ENCODE measurements around the gene STEAP1B.
"Not testable (repeated sequence)": the region's sequence is repeated elsewhere in the genome, so short reads cannot be mapped to it uniquely, and the experiment has no call there.

The STEAP1B gene

GRCh38 chr7:22441157-22441556, 58.8 kb downstream of the STEAP1B start:
- no peaks in the 10 kb centered on the region for H3K9me3 Mint-ChIP-seq

GRCh38 chr7:22438994-22439393, 61.0 kb downstream of the STEAP1B start:
- no peaks in the 10 kb centered on the region for H3K4me1 Mint-ChIP-seq (ENCODE audit: low read depth)
- no peak overlapping the region for H3K27ac Mint-ChIP-seq
- intact Hi-C loops (cut with micrococcal nuclease): no loop called here

More at GRCh38 chr7:22441157-22441556, 58.8 kb downstream of the STEAP1B start:
- no peaks in the 10 kb centered on the region for H3K36me3 Mint-ChIP-seq (ENCODE audit: low read depth)
- H3K27me3 Mint-ChIP-seq: peaks cover 13% of the 10 kb centered on the region
- intact Hi-C loops (cut with micrococcal nuclease): no loop called here
- H3K4me1 Mint-ChIP-seq (ENCODE audit: low read depth): peaks cover 13% of the 10 kb centered on the region
- H3K4me3 Mint-ChIP-seq: no peak overlapping the region
- H3K27ac Mint-ChIP-seq: no peak overlapping the region

GRCh38 chr7:22436552-22436951, 63.4 kb downstream of the STEAP1B start:
- intact Hi-C loops (cut with micrococcal nuclease); H3K4me3 Mint-ChIP-seq; H3K27ac Mint-ChIP-seq; H3K36me3 Mint-ChIP-seq (ENCODE audit: low read depth); H3K27me3 Mint-ChIP-seq; H3K9me3 Mint-ChIP-seq; H3K4me1 Mint-ChIP-seq (ENCODE audit: low read depth): not testable (repeated sequence)

More at GRCh38 chr7:22438994-22439393, 61.0 kb downstream of the STEAP1B start:
- peaks cover 2% of the 10 kb centered on the region for H3K27me3 Mint-ChIP-seq
- no peaks in the 10 kb centered on the region for H3K36me3 Mint-ChIP-seq (ENCODE audit: low read depth)
- H3K4me3 Mint-ChIP-seq: no peak overlapping the region
- H3K9me3 Mint-ChIP-seq: no peaks in the 10 kb centered on the region

- Mint-ChIP-seq H3K4me3 (no peak overlapping the region), H3K36me3 (ENCODE audit: low read depth) (no peaks in the 10 kb centered on the region), H3K27ac (no peak overlapping the region), H3K9me3 (no peaks in the 10 kb centered on the region), H3K27me3 (no peaks in the 10 kb centered on the region), H3K4me1 (ENCODE audit: low read depth) (no peaks in the 10 kb centered on the region)
- intact Hi-C loops (cut with micrococcal nuclease): no loop called here
These were observed 64.3 kb downstream of the STEAP1B start for GRCh38 chr7:22435720-22436119.

- no peak overlapping the region for H3K4me3 Mint-ChIP-seq
- intact Hi-C loops (cut with micrococcal nuclease): no loop called here
- no peaks in the 10 kb centered on the region for H3K27me3 Mint-ChIP-seq
- no peaks in the 10 kb centered on the region for H3K36me3 Mint-ChIP-seq (ENCODE audit: low read depth)
- H3K9me3 Mint-ChIP-seq: no peaks in the 10 kb centered on the region
- no peak overlapping the region for H3K27ac Mint-ChIP-seq
- H3K4me1 Mint-ChIP-seq (ENCODE audit: low read depth): no peaks in the 10 kb centered on the region
These were observed 64.9 kb downstream of the STEAP1B start for GRCh38 chr7:22435105-22435504.

GRCh38 chr7:22433710-22434460, 66.1 kb downstream of the STEAP1B start:
- intact Hi-C loops (cut with micrococcal nuclease): no loop called here
- no peaks in the 10 kb centered on the region for H3K36me3 Mint-ChIP-seq (ENCODE audit: low read depth)
- no peaks in the 10 kb centered on the region for H3K4me1 Mint-ChIP-seq (ENCODE audit: low read depth)
- no peaks in the 10 kb centered on the region for H3K9me3 Mint-ChIP-seq
- H3K27me3 Mint-ChIP-seq: no peaks in the 10 kb centered on the region
- no peak overlapping the region for H3K27ac Mint-ChIP-seq
- no peak overlapping the region for H3K4me3 Mint-ChIP-seq

- intact Hi-C loops (cut with micrococcal nuclease); H3K27ac Mint-ChIP-seq; H3K4me1 Mint-ChIP-seq (ENCODE audit: low read depth); H3K27me3 Mint-ChIP-seq; H3K4me3 Mint-ChIP-seq; H3K9me3 Mint-ChIP-seq; H3K36me3 Mint-ChIP-seq (ENCODE audit: low read depth): not testable (repeated sequence)
These were observed 66.8 kb downstream of the STEAP1B start for GRCh38 chr7:22433165-22433700.

GRCh38 chr7:22432203-22432718, 67.7 kb downstream of the STEAP1B start:
- Mint-ChIP-seq H3K36me3 (ENCODE audit: low read depth) (no peaks in the 10 kb centered on the region), H3K4me1 (ENCODE audit: low read depth) (no peaks in the 10 kb centered on the region), H3K4me3 (no peak overlapping the region), H3K9me3 (no peaks in the 10 kb centered on the region), H3K27me3 (no peaks in the 10 kb centered on the region), H3K27ac (no peak overlapping the region)
- intact Hi-C loops (cut with micrococcal nuclease): no loop called here

- no peak overlapping the region for H3K4me3 Mint-ChIP-seq
- H3K36me3 Mint-ChIP-seq (ENCODE audit: low read depth): no peaks in the 10 kb centered on the region
- H3K27me3 Mint-ChIP-seq: no peaks in the 10 kb centered on the region
- H3K27ac Mint-ChIP-seq: no peak overlapping the region
- peaks cover 8% of the 10 kb centered on the region for H3K4me1 Mint-ChIP-seq (ENCODE audit: low read depth)
- intact Hi-C loops (cut with micrococcal nuclease): no loop called here
- H3K9me3 Mint-ChIP-seq: no peaks in the 10 kb centered on the region
These were observed 69.5 kb downstream of the STEAP1B start for GRCh38 chr7:22430457-22430856.

GRCh38 chr7:22429386-22429785, 70.6 kb downstream of the STEAP1B start:
- Mint-ChIP-seq H3K36me3 (ENCODE audit: low read depth) (no peaks in the 10 kb centered on the region), H3K9me3 (no peaks in the 10 kb centered on the region), H3K4me1 (ENCODE audit: low read depth) (peaks cover 8% of the 10 kb centered on the region), H3K4me3 (no peak overlapping the region), H3K27ac (no peak overlapping the region), H3K27me3 (no peaks in the 10 kb centered on the region)
- intact Hi-C loops (cut with micrococcal nuclease): no loop called here

- Mint-ChIP-seq H3K27ac (no peak overlapping the region), H3K4me3 (no peak overlapping the region)
These were observed 72.1 kb downstream of the STEAP1B start for GRCh38 chr7:22427855-22428254.

GRCh38 chr7:22427104-22427503, 72.9 kb downstream of the STEAP1B start:
- H3K27me3 Mint-ChIP-seq: no peaks in the 10 kb centered on the region
- H3K27ac Mint-ChIP-seq: no peak overlapping the region
- peaks cover 8% of the 10 kb centered on the region for H3K4me1 Mint-ChIP-seq (ENCODE audit: low read depth)
- no peaks in the 10 kb centered on the region for H3K9me3 Mint-ChIP-seq
- no peaks in the 10 kb centered on the region for H3K36me3 Mint-ChIP-seq (ENCODE audit: low read depth)
- intact Hi-C loops (cut with micrococcal nuclease): no loop called here
- H3K4me3 Mint-ChIP-seq: no peak overlapping the region

More at GRCh38 chr7:22427855-22428254, 72.1 kb downstream of the STEAP1B start:
- intact Hi-C loops (cut with micrococcal nuclease): no loop called here
- H3K4me1 Mint-ChIP-seq (ENCODE audit: low read depth): peaks cover 8% of the 10 kb centered on the region
- H3K36me3 Mint-ChIP-seq (ENCODE audit: low read depth): no peaks in the 10 kb centered on the region
- H3K27me3 Mint-ChIP-seq: no peaks in the 10 kb centered on the region
- H3K9me3 Mint-ChIP-seq: no peaks in the 10 kb centered on the region

- H3K4me3 Mint-ChIP-seq: no peak overlapping the region
- no peaks in the 10 kb centered on the region for H3K9me3 Mint-ChIP-seq
- no peaks in the 10 kb centered on the region for H3K27me3 Mint-ChIP-seq
- H3K27ac Mint-ChIP-seq: no peak overlapping the region
- peaks cover 8% of the 10 kb centered on the region for H3K4me1 Mint-ChIP-seq (ENCODE audit: low read depth)
- no peaks in the 10 kb centered on the region for H3K36me3 Mint-ChIP-seq (ENCODE audit: low read depth)
- intact Hi-C loops (cut with micrococcal nuclease): no loop called here
These were observed 73.4 kb downstream of the STEAP1B start for GRCh38 chr7:22426463-22427094.

- intact Hi-C loops (cut with micrococcal nuclease): no loop called here
- Mint-ChIP-seq H3K9me3 (no peaks in the 10 kb centered on the region), H3K27me3 (no peaks in the 10 kb centered on the region), H3K4me1 (ENCODE audit: low read depth) (peaks cover 8% of the 10 kb centered on the region), H3K27ac (no peak overlapping the region), H3K4me3 (no peak overlapping the region), H3K36me3 (ENCODE audit: low read depth) (no peaks in the 10 kb centered on the region)
These were observed 74.6 kb downstream of the STEAP1B start for GRCh38 chr7:22425361-22425760.

Data from dendritic cell treated with granulocyte-macrophage colony-stimulating factor and Interleukin-4, amounts not matched to agents 40 ng/mL and 50 ng/mL, for 4 days (primary cell).